HEK293 (cell line): ENCODE data around the gene CSTA.

Source experiments
- CTCF ChIA-PET: fragments of 350-600 bp; formaldehyde crosslinking; extraction: SDS; loops from one replicate; lab custom pipeline; 2021; ENCODE audit warnings: antibody characterized with exemption; lab: Yijun Ruan, JAX
- POLR2A ChIA-PET: fragments of 300-600 bp; formaldehyde crosslinking; extraction: SDS; loops from one replicate; lab custom pipeline; 2020; ENCODE audit warnings: antibody characterized with exemption, inconsistent platforms; lab: Yijun Ruan, JAX
- H3K27ac ChIP-seq: fragments of 200-500 bp; sonication (Bioruptor generic); 2 replicates; pipeline ENCODE4 v1.5.1; 2014; ENCODE audit warnings: low read depth, low read length, control low read depth, inconsistent platforms; ENCODE audit errors: extremely low read depth
- H3K36me3 ChIP-seq, 2 experiments: fragments of 200-500 bp in 1 of 2; sonication (Bioruptor generic) in 1 of 2; 1 replicate in 1 of 2; 2 replicates in 1 of 2; pipeline ENCODE4 v1.5.1; 2014 to 2017; ENCODE audit warnings: inconsistent platforms in 2 of 2, low read length in 2 of 2; ENCODE audit not compliant: control insufficient read depth in 2 of 2, insufficient read depth in 1 of 2
- H3K4me1 ChIP-seq: fragments of 200-500 bp; sonication (Bioruptor generic); 2 replicates; pipeline ENCODE4 v1.5.1; 2014; ENCODE audit warnings: mild to moderate bottlenecking, low read length, inconsistent platforms; ENCODE audit not compliant: control insufficient read depth, insufficient read depth
- H3K4me3 ChIP-seq: 2 replicates; pipeline ENCODE4 v1.5.1; 2011; ENCODE audit warnings: low read depth, mild to moderate bottlenecking, control low read depth, low read length, moderate library complexity
- H3K9me3 ChIP-seq: fragments of 200-500 bp; sonication (Bioruptor generic); 2 replicates; pipeline ENCODE4 v1.5.1; 2014; ENCODE audit warnings: low read depth, low read length, inconsistent platforms; ENCODE audit not compliant: control insufficient read depth, insufficient read depth
- TRIM28 ChIP-seq: IDR thresholded peaks from 2 replicates; pipeline ENCODE4 v1.6.1; 2011; ENCODE audit warnings: low read length, control low read depth, borderline replicate concordance
- ZBTB20 ChIP-seq: fragments of 450-650 bp; formaldehyde crosslinking; IDR thresholded peaks from 2 replicates; pipeline ENCODE4 v1.5.1; 2016; ENCODE audit warnings: missing biosample characterization, missing genetic modification characterization
- ZBTB8A ChIP-seq: fragments of 450-650 bp; formaldehyde crosslinking; IDR thresholded peaks from 2 replicates; pipeline ENCODE4 v1.5.1; 2016; ENCODE audit warnings: missing biosample characterization, missing genetic modification characterization
- ZNF121 ChIP-seq: fragments of 450-650 bp; formaldehyde crosslinking; IDR thresholded peaks from 2 replicates; pipeline ENCODE4 v1.5.1; 2016; ENCODE audit warnings: missing biosample characterization, missing genetic modification characterization
- ZNF184 ChIP-seq: fragments of 450-650 bp; IDR thresholded peaks from 2 replicates; pipeline ENCODE4 v1.5.1; 2018; ENCODE audit warnings: missing biosample characterization, mild to moderate bottlenecking, missing genetic modification characterization
- ZNF341 ChIP-seq: fragments of 450-650 bp; formaldehyde crosslinking; IDR thresholded peaks from 2 replicates; pipeline ENCODE4; 2016; ENCODE audit warnings: low read depth, missing biosample characterization, missing genetic modification characterization
- ZNF423 ChIP-seq: fragments of 450-650 bp; formaldehyde crosslinking; IDR thresholded peaks from 2 replicates; pipeline ENCODE4 v1.5.1; 2016; ENCODE audit warnings: missing biosample characterization, missing genetic modification characterization
- ZNF645 ChIP-seq: fragments of 450-650 bp; formaldehyde crosslinking; IDR thresholded peaks from 2 replicates; pipeline ENCODE4; 2016; ENCODE audit warnings: missing biosample characterization, missing genetic modification characterization
- ZNF777 ChIP-seq: fragments of 450-650 bp; formaldehyde crosslinking; IDR thresholded peaks from 2 replicates; pipeline ENCODE4 v1.5.1; 2017; ENCODE audit warnings: missing biosample characterization, missing genetic modification characterization, borderline replicate concordance
- TF ChIP-seq, protein P1 (sequence below): fragments of 450-650 bp; formaldehyde crosslinking; IDR thresholded peaks from 2 replicates; pipeline ENCODE4 v1.5.1; 2017; ENCODE audit warnings: missing biosample characterization, missing genetic modification characterization
- TF ChIP-seq, protein P2 (sequence below): fragments of 450-650 bp; formaldehyde crosslinking; IDR thresholded peaks from 2 replicates; pipeline ENCODE4 v1.5.1; 2017; ENCODE audit warnings: missing biosample characterization, missing genetic modification characterization
- TF ChIP-seq, protein P3 (sequence below): fragments of 450-650 bp; formaldehyde crosslinking; optimal IDR thresholded peaks from 2 replicates; pipeline ENCODE3; 2016; ENCODE audit warnings: missing biosample characterization, mild to moderate bottlenecking, missing genetic modification characterization

Gene CSTA

GRCh38 chr3:122307094-122307687 is 17.9 kb upstream of the CSTA start:
- Histone ChIP-seq H3K36me3 (no peaks in the 10 kb centered on the region), H3K9me3 (no peaks in the 10 kb centered on the region), H3K4me1 (no peaks in the 10 kb centered on the region), H3K4me3 (no peak overlapping the region), H3K27ac (no peak overlapping the region)
- ChIA-PET POLR2A (no interaction called here), CTCF (interaction anchor here (0.7 to 2.2 kb wide), 4 partner anchors 15 to 712 kb away, joined by 3 to 7 read pairs (median 3); no protein-coding TSS in a partner anchor)
- TF ChIP-seq, protein P1, sequence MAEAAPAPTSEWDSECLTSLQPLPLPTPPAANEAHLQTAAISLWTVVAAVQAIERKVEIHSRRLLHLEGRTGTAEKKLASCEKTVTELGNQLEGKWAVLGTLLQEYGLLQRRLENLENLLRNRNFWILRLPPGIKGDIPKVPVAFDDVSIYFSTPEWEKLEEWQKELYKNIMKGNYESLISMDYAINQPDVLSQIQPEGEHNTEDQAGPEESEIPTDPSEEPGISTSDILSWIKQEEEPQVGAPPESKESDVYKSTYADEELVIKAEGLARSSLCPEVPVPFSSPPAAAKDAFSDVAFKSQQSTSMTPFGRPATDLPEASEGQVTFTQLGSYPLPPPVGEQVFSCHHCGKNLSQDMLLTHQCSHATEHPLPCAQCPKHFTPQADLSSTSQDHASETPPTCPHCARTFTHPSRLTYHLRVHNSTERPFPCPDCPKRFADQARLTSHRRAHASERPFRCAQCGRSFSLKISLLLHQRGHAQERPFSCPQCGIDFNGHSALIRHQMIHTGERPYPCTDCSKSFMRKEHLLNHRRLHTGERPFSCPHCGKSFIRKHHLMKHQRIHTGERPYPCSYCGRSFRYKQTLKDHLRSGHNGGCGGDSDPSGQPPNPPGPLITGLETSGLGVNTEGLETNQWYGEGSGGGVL (tag by site-specific recombination) = no peak
- no peak for TF ChIP-seq ZNF184 (tag by site-specific recombination)

DNA sequence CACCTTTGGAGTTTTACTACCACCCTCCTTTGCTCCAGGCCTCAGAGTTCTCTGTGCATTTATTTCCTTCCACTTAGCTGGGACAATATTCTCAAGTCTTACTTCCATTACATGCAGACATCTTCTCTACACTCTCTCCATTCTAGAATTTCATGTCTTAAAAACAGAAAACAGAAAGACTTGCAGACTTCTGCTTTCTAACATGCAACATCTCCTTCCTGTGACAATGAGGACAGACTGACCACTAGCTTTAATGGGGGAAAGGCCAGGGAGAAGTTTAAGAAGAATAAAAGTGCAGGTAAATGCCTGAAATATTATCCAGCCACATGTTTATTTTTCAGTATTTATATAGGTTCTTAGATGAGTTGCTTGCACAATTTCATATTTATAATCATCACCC is 17.1 kb upstream of the CSTA start:
- H3K4me3 ChIP-seq = no peak overlapping the region
- no peaks in the 10 kb centered on the region for H3K4me1 ChIP-seq
- POLR2A ChIA-PET = no interaction called here
- no peaks in the 10 kb centered on the region for H3K9me3 ChIP-seq
- TF ChIP-seq ZNF777 (tag by site-specific recombination) = no peak
- CTCF ChIA-PET = no interaction called here
- H3K27ac ChIP-seq = no peak overlapping the region
- no peaks in the 10 kb centered on the region for H3K36me3 ChIP-seq

- H3K9me3 ChIP-seq = no peaks in the 10 kb centered on the region
- CTCF ChIA-PET = no interaction called here
- H3K27ac ChIP-seq = no peak overlapping the region
- POLR2A ChIA-PET = no interaction called here
- H3K4me1 ChIP-seq = no peaks in the 10 kb centered on the region
- H3K36me3 ChIP-seq = no peaks in the 10 kb centered on the region
- TF ChIP-seq, protein P2, sequence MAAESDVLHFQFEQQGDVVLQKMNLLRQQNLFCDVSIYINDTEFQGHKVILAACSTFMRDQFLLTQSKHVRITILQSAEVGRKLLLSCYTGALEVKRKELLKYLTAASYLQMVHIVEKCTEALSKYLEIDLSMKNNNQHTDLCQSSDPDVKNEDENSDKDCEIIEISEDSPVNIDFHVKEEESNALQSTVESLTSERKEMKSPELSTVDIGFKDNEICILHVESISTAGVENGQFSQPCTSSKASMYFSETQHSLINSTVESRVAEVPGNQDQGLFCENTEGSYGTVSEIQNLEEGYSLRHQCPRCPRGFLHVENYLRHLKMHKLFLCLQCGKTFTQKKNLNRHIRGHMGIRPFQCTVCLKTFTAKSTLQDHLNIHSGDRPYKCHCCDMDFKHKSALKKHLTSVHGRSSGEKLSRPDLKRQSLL = no peak
- TF ChIP-seq ZNF341 (tag by site-specific recombination) = no peak
- no peak for TF ChIP-seq ZNF645 (tag by site-specific recombination)
- TF ChIP-seq ZNF423 (tag by site-specific recombination) = no peak
- no peak for TF ChIP-seq TRIM28
- H3K4me3 ChIP-seq = no peak overlapping the region
Observed at GRCh38 chr3:122310361-122310760, 14.7 kb upstream of the CSTA start.

GRCh38 chr3:122312826-122313225 is 12.2 kb upstream of the CSTA start:
- ChIA-PET CTCF (interaction anchor here (0.6 to 1.0 kb wide), 2 partner anchors 45 to 48 kb away, joined by 3 to 4 read pairs; no protein-coding TSS in a partner anchor), POLR2A (no interaction called here)
- Histone ChIP-seq H3K4me1 (no peaks in the 10 kb centered on the region), H3K36me3 (no peaks in the 10 kb centered on the region), H3K27ac (no peak overlapping the region), H3K4me3 (no peak overlapping the region), H3K9me3 (no peaks in the 10 kb centered on the region)
- TF ChIP-seq ZNF121 (no peak), ZBTB20 (tag by site-specific recombination) (no peak), ZBTB8A (no peak)
- TF ChIP-seq, protein P3, sequence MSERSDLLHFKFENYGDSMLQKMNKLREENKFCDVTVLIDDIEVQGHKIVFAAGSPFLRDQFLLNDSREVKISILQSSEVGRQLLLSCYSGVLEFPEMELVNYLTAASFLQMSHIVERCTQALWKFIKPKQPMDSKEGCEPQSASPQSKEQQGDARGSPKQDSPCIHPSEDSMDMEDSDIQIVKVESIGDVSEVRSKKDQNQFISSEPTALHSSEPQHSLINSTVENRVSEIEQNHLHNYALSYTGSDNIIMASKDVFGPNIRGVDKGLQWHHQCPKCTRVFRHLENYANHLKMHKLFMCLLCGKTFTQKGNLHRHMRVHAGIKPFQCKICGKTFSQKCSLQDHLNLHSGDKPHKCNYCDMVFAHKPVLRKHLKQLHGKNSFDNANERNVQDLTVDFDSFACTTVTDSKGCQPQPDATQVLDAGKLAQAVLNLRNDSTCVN (tag by site-specific recombination) = no peak
